Ammon's horn (tissue), 1 donor: ENCODE measurements around the gene FAM13C.

Experiments
- DNase-seq: peaks from one replicate; pipeline ENCODE4 v3.0.0-alpha.2; 2016; ENCODE audit warnings: low spot score

The FAM13C gene

DNA sequence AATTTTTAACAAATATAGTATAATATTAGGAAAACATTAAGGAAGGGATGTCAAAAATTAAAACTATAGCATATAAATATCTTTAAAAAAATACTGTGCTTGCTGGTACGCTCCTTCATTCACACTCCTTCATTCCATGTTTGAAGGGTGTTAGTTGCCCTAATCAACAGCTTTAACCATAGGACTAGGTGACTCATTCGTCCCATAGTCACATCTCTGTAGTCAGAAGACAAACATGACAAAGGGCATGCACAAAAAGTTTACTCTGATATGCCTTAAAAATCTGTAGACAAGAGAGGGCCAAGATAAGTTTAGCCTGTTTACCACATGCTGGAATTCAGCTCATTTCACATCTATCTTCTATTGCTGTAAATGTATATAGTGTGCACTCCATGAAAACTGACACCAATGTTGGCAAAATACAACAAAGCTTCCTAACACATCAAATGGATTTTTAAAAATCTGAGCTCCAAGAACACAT lies 646 bp downstream of the FAM13C start:
- no peak for DNase-seq

DNA sequence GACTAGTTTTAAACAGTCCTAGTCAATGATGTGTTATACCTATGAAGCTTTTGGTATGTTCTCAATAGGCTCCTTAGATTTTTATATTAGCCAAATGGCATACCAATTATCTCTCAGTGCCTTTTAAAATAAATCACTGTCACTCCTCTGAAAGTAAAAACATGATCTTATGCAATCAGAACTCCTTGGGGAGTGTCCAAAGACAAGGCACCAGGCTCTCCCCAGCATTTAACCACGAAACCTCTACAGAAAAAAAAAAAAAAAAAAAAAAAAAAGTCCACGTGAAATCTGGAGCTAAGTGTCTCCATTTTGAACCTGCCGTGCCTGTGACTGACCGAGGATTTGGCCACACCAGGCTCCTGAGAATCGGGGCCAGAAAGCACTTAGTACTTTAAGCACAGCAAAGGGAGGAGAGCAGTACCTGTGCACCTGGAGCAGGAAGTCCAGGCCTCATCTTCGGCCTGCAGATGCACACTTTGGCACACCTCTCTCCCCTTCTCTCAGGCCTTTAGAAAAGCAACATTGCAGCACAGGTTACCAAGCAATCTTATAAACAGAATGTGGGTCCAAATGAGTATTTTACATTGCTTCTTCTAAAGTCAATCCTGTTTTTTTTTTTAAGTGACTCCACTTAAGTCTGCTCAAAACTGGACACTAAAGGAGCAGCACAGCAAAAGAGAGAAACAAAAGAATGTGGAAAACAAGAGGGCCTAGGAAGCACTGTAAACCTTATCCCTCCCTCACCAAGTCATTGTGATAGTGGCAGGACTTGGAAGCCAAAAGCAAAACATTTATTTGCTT lies 1.5 kb downstream of the FAM13C start:
- no peak for DNase-seq

DNA sequence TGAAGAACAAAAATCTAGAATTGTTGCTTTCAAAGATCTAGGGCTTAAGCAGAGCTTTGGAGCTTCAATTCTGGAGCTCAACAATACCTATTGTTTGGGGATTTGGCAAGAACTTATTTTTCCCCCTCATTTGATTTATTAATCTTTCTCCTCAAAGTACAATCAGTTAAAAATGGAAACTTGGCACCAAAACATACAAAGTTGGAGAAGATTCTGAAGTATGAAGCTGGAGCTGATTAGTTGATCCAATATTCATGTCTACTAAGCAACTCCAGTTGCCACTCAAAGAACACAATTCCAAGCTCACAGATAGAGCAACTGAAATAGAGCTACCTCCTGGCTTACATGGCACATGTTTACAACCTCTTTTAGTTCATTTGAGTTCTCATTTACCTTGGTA lies 3.8 kb downstream of the FAM13C start:
- no peak for DNase-seq

DNA sequence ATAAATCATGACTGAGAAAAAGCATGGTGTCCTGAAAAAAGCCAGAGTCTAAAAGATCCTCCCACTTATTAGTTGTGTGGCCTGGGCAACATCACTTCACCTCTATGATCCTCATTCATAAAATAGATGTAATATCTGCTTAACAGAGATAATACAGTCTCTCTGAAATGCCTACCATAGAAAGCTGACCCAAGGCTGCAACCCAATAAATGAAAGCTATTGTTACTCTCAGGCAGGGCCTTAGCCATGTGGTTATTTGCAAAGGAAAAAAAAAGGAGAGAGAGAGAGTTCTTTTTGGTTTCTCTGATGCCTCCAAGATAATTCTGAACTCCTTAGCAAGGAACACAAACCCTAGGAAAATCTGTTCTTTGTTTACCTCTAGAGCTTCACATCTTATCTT lies 7.9 kb downstream of the FAM13C start:
- DNase-seq: no peak

DNA sequence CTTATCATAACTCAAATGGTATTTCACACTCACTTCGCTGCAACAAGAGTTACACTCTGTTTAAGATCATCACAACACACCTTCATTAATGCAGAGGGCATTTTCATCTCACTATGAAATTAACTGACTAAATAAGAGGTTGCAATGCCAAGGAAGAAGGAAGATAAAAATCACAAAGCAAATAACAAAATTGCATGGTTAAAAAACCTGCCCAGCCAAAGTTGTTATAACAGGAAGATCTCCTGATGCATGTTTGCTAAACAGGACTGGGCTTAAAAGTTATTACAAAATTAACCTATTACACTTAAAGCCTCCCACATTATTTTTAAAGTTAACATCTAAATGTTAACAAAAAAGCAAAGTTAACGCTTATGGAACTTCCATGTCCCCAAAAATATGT lies 11.8 kb downstream of the FAM13C start:
- DNase-seq: no peak

DNA sequence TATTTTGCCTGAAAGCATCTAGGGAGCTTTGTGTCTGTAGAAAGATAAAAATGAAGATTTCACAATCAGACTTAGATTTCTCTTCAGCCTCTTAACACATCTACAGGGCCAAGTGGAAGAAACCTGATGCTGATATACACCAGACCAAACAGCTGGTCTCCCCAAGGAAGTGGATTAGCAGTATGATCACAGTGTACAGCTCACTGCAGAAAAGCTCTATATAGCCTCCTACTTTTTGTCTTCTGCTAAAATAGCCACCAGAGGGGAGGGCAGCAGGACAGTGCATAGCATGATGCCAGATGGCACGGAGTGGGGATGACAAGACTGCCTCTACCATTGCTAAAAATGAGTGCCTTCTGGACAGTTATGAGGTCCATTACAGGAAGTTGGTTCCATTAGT lies 16.0 kb downstream of the FAM13C start:
- DNase-seq: no peak

DNA sequence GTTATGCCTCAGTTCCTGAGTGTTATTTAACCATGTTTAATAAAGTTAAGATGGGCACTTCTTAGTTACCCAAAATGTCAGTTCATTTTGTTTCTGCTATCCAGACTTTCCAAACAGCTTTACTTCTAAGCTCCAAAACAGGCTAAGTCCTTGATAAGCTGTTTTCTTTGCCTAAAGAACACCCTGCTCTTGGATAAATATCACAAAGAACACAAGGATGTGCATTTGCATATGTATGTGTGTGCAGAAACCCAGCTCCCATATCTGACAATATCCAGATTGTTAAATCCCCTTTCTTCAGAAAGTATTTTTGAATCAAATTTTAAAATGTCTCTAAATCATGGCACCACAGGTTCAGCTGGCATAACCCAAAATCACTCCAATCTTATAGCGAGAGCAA lies 19.6 kb downstream of the FAM13C start:
- no peak for DNase-seq

DNA sequence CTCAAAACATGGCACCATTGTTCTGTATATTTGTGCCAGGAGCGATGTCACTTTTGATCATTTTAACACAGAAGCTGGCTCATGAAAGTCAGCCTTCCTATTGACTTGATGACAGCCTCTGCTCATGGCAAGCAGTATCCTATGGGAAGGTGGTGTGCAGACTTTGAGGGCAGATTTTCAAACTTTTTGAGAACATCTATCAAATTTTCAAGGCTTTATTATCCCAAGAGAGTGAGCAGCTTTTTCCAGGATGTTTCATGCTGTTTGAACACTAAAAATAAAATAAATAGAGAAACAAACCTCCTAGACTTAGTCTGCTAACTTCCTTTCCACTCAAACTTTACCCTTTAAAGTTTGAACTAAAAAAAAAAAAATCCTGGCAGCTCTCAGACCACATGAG lies 20.3 kb downstream of the FAM13C start:
- DNase-seq: no peak

DNA sequence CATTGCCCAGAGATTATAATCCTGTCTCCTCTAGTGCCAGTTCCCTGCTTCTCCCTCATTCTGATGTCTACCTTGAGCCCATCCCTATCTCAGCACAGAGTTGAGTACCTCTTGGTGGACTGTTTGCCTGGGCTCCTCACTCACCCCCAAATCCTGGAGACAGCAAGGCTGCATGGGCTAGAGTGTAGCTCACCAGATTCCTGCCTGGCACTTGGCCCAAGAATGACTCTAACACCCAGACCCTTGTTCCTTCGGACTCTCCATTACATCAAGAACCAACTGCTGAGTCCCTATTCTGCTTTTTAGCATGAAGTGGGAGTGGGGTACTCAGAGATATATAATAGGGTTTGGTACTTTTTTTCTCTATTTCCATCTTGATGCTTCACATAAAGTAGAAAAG lies 22.1 kb downstream of the FAM13C start:
- no peak for DNase-seq

DNA sequence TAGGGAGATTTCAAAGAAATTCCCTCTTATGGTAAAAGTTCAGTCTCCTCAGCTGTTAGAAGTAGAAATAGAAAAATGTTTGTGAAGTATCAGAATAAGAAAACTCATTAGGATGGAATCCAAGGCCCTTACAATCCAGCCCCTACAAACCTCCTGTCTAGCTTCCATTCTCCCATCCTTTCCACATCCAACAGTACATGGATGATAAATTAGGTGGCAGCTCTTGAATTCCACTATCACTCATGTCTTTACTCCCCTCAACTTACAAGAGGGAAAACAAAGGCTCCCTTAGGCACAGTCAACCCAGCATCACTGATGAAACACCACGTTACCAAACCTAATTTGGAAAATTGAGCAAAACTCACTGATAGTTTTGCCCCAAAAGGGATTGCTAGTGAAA lies 23.0 kb downstream of the FAM13C start:
- no peak for DNase-seq

DNA sequence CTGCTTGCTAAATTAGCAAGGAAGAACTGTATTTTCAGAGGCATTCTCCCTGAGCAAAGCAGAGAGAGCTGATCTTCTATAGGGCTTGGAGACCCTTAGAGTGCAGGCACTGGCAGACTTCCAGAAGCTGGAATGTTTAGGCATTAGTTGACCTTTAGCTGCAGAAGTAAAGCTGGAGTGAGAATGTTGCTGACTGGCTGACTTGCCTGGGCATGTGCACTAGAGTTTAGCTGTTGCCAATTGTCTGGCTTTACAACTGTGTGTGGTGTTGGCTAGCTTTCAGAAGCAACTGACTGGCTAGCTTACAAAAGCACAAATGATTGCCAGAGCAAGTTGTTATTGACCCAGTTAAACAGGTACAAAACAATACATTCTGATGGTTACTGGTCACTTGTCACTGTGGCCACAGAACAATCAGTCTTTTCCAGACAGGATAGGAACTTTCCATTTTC lies 25.1 kb downstream of the FAM13C start:
- DNase-seq: peak; percentile 88

DNA sequence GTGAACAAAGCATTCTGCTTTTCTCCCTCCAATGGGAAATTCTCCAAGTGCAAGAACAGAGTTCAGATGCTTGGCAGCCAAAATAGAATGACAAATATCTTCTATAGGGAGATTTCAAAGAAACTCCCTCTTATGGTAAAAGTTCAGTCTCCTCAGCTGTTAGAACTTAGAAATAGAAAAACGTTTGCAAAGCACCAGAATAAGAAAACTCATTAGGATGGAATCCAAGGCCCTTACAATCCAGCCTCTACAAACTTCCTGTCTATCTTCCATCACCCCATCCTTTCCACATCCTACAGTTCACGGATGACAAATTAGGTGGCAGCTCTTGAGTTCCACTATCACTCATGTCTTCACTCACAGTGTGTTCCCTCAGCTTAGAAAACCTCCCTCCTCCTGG lies 25.7 kb downstream of the FAM13C start:
- DNase-seq: no peak

DNA sequence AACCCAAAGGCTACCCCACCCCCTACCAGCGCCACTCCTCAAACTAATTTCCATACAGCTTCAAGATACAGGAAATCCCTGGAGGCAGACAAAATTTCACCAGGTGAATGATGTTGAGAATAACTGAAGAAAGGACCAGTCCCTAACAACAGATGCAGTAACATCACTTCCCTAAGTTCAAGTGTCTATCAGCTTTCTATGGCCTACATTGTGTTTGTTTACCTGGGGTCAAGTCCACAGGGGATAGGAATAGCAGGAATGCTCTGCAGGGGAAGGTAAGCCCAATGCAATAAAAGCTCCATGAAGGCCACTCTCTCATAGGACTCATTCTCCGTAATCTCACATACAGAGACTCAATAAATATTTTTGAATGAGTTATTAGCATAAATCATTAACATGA lies 26.9 kb downstream of the FAM13C start:
- no peak for DNase-seq

DNA sequence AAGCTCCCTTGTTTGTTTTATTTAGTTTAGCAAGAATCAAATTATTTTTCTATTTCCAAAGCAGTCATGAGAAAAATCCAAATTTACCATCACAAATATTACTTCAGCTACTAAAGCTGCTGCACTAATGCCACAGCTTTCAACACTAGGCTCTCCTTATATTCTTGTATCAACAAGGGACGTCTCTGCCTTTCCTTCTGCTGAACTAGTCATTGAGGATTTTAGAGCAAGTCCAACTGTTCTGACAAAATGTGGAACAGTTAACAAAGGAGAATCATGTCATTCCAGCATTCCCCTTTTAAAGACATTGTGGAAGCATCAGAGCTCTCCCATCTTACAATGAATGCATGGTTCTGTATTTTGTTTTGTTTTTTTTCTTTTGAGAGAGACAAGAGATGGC lies 28.6 kb downstream of the FAM13C start:
- peak; percentile 91 for DNase-seq

DNA sequence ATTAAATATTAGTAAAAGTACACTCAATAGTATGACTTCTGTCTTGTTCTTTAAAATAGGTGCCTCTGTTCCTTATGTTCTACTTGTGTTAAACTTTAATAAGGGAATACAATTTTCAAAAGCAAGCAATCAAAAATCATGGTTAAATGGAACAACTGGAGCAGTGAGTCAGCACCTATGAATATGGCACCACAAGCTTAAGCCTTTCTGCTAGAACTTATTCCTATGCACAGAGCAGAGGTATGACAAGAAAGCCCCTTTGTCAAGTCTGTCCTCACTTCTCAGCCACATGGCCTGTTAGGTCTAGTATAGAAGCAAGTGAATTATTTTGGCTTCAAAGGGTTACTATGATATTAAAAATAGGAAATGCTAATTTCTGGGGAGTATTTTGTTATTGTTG lies 29.8 kb downstream of the FAM13C start:
- DNase-seq: no peak

DNA sequence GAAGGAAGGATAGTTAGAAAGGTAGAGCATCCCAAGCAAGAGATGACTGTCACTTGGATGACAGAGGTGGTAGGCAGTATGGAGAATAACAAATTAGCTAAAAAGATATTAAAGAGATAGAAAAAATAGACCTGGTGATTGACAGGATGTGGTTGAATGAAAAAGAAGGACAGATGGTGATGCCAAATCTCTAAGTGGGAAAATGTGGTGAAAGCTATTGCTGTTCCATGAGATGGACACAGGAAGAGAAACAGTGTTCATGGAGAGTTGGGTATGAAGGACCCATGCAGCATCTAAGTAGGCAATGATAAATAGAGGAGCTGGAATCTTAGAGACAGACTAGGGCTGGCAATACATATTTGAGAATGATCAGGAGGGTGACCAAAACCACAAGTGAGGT lies 30.7 kb downstream of the FAM13C start:
- DNase-seq: no peak

DNA sequence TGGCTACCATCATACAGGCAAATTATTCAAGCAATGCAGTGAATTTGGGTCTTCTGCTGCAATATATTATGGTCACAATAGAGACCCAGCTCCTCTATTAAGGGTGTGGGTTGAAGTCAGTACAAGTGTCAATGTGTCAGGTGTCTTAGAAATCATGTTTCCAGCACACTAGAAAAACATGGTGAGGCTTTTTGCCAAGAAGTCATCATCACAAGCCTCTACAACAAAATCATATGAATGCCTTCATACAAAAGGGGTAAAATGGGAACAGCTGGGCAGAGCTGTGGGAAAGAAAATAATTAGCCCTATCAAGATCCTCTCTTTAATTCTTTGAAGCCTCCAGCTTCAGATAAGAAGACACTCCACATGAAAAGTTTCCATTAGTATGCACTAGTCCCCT lies 37.2 kb downstream of the FAM13C start:
- DNase-seq: no peak

DNA sequence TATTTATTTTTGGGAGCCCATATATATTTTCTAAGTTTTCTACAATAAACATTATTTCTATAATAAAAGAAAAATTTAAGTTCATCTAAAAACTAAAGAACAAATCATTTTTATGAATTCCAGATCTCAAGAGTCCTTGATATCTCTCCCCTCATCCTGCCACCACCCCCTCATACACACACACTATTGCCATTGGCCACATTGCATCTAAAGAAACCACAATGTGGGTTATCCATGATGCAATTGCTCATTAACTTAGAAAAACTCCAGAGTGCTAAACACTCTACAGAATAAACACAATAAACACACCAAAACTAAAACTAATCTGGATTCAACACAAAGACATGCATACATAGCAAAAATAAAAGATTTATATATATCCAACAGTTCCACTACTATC lies 37.8 kb downstream of the FAM13C start:
- DNase-seq: no peak

DNA sequence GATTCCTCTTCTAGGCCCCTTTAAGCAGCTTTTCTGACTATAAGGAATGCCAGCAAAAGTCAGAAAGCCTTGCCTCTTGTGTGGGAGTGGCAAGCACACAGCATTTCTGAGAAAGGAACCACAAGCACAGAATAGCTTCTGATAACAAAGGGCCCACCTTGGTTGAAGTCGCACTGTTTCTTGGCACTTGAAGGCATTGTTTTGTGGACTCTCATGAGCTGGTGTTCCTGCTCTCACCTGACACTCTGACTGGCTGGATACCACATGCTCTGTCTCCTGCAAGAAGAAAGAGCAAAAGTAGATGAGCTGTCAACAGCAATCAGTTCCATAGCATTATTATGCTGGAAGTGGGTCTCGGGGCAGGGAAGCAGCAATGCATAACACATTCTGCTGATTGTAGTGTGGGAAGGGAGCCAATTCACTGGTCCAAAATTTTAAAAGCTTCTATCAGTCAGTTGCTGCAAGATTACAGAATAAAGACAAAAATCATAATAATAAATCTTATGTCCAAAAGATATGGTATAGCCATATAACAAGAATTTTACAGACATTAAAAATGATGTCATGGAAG lies 38.4 kb downstream of the FAM13C start:
- DNase-seq: no peak

DNA sequence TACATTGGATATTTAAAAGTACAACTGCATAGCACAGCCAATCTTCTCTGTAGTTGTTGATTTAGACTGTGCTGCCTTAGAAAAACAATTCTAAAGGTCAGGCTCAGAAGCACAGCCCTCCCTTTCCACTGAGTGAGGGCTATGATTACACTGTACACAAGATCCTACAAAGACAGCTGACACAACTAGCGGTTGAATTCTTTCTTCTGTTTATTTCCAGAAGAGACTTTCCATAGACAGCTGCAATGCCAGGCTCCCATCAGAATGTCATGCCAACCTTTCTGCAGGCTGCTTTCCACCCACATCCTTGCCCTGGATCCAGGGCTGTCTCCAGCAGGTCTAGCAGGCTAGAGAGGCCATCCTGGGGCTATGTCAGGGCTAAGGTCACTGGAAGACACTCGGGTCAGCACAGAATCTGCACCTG lies 39.3 kb downstream of the FAM13C start:
- peak; percentile 43 for DNase-seq

DNA sequence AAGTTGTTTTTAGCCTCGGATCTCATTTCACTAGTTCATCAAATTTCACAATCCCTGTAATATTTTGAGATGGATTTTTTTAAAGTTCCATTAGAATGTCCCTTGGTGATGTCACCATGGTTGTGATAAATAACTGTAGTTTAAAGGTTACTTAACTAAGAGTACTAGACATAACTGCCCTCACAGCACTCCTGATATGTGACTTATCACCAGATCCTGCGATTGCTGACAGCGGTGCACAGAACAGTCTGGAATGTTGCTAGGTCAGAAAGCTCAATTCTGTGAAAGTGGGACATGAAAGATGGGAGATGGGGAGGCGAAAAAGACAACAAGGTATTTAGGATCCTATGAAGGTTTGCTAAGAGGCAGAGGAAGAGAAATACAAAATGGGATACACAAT lies 40.2 kb downstream of the FAM13C start:
- DNase-seq: no peak

DNA sequence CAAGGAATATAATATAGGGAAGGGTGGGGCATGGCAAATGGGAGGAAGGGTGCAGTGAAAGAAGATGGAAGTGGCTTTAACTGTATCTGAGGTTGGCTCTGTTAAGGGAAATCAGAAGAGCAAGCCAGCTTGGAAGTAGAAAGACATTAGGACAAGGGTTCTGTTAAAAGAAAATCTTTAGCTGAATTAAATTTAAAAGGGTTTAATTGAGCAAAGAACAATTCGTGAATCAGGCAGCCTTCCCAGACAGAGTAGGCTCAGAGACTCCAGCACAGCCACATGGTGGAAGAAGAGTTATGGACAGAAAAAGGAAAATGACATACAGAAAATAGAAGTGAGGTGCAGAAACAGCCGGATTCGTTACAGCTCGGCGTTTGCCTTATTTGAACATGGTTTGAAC lies 42.0 kb downstream of the FAM13C start:
- DNase-seq: peak; percentile 54

DNA sequence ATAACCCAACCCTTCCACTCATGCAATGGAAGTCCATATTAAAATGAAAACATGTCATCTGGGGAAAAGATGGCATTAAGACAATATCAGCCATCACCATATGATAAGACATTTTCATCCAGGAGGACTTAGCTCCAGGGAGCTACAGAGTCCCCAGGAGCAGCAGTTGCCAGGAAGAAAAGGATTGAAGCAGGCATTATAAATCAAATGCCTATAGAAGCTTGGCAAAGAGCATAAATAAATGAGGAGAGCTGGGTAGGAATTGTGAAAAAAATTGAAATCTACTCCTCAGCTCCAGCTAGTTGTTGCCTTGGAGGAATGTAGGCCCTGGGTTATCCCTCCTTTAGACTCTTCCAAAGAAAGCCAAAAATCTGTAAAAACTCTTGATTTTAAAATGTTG lies 42.5 kb downstream of the FAM13C start:
- DNase-seq: no peak

DNA sequence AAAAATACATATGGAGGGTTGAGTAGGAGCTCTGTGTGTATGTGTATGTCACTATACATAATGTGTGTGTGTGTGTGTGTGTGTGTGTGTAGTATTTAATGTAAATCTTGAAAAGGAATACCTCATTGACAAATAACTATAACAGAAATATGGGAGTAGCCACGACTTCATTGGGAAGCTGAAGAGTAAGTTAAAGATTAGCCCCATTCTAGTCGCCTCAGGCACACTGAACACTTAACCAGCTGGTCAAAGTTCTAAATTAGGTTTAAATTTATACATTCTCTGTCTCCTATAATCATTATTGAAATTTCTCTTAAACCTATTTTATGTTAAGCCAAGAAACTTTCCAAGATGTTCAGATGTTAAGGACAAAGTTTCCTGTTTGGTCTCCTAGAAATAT lies 45.3 kb downstream of the FAM13C start:
- no peak for DNase-seq
